ENCODE data around the gene DBNDD1. TPM values are rescaled to one million over a fixed set of nuclear protein-coding genes. Genes with fewer than 3 reads are reported as not detected.
A peak's percentile ranks its signal among the peaks of the same experiment; 100 is the strongest.
"Not testable (repeated sequence)": the region's sequence is repeated elsewhere in the genome, so short reads cannot be mapped to it uniquely, and the experiment has no call there.

Gene DBNDD1, protein sequence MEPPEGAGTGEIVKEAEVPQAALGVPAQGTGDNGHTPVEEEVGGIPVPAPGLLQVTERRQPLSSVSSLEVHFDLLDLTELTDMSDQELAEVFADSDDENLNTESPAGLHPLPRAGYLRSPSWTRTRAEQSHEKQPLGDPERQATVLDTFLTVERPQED
- under 1 TPM; 0.60 to 0.67 TPM for total RNA-seq

- Mint-ChIP-seq H3K4me1 (ENCODE audit: low read depth) (peaks cover 15% of the 10 kb centered on the region), H3K9me3 (peaks cover 2% of the 10 kb centered on the region), H3K27ac (no peak within 1 kb of the TSS), H3K27me3 (ENCODE audit: low read depth) (peaks cover 3% of the 10 kb centered on the region), H3K36me3 (ENCODE audit: low read depth) (peaks cover 2% of the 10 kb centered on the region), H3K4me3 (peak within 1 kb of the TSS; percentile 70)
- CTCF ChIA-PET, result interaction anchor here (1.2 kb wide), 1 partner anchor 10 kb away, joined by 3 read pairs; no protein-coding TSS in a partner anchor
- no peak for DNase-seq
- intact Hi-C loops (cut with micrococcal nuclease), result loop anchor here (2.0 kb wide), 1 partner anchor 92 kb away; no protein-coding TSS in a partner anchor
These were observed at the start of gene DBNDD1 for GRCh38 chr16:90018652-90019542. TSS of gene DBNDD1 (minus strand) at chr16:90019456. CDS start at chr16:90019341, 115 bp downstream.

- Mint-ChIP-seq H3K4me1 (ENCODE audit: low read depth) (peaks cover 2% of the 10 kb centered on the region), H3K36me3 (ENCODE audit: low read depth) (no peaks in the 10 kb centered on the region), H3K9me3 (no peaks in the 10 kb centered on the region), H3K27ac (no peak overlapping the region), H3K27me3 (ENCODE audit: low read depth) (no peaks in the 10 kb centered on the region), H3K4me3 (no peak overlapping the region)
- CTCF ChIA-PET, result no interaction called here
- no peak for DNase-seq
- intact Hi-C loops (cut with micrococcal nuclease), result no loop called here
These were observed 42.2 kb upstream of the DBNDD1 start for GRCh38 chr16:90061437-90061836.

DNA sequence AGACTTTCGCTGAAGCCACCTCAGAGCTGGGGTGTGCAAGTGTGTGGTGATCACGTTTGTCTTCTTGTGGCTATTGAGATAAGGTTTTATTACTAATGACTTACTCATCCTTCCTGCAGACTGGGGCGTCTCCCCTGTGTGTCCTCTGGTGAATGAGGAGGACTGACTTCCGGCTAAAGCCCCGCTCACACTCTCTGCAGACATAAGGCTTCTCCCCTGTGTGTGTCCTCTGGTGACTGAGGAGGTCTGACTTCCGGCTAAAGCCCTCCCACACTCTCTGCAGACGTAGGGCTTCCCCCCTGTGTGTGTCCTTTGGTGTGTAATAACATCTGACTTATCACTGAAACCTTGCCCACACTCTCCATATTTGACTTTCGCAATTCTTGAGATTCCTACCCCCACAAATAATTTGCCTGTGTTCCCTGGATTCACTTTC is 38.5 kb upstream of the DBNDD1 start:
- peaks cover 1% of the 10 kb centered on the region for H3K36me3 Mint-ChIP-seq (ENCODE audit: low read depth)
- no peak for DNase-seq

DNA sequence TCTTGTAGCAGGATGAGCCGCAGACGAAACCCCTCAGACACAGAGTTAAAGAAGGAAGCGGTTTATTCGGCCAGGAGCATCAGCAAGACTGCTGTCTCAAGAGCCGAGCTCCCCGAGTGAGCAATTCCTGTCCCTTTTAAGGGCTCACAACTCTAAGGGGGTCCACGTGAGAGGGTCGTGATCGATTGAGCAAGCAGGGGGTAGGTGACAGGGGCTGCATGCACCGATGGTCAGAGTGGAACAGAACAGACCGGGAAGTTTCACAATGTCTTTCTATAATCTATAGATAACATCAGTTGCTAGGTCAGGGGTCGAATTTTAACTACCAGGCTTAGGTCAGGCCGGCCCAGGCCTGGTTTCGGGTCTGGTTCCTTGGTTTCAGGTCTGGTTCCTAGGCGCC is 37.3 kb upstream of the DBNDD1 start:
- H3K4me1 Mint-ChIP-seq (ENCODE audit: low read depth); H3K36me3 Mint-ChIP-seq (ENCODE audit: low read depth); H3K4me3 Mint-ChIP-seq; H3K27ac Mint-ChIP-seq; CTCF ChIA-PET; DNase-seq; intact Hi-C loops (cut with micrococcal nuclease); H3K27me3 Mint-ChIP-seq (ENCODE audit: low read depth): not testable (repeated sequence)
- H3K9me3 Mint-ChIP-seq, result peaks cover 17% of the 10 kb centered on the region

More for the DNA sequence above, 38.5 kb upstream of the DBNDD1 start:
- Mint-ChIP-seq H3K27me3 (ENCODE audit: low read depth) (peaks cover 2% of the 10 kb centered on the region), H3K4me1 (ENCODE audit: low read depth) (peaks cover 2% of the 10 kb centered on the region), H3K9me3 (peaks cover 17% of the 10 kb centered on the region), H3K4me3 (no peak overlapping the region), H3K27ac (no peak overlapping the region)
- CTCF ChIA-PET, result no interaction called here
- intact Hi-C loops (cut with micrococcal nuclease), result no loop called here

- Mint-ChIP-seq H3K9me3 (peaks cover 17% of the 10 kb centered on the region), H3K36me3 (ENCODE audit: low read depth) (peaks cover 1% of the 10 kb centered on the region), H3K4me3 (no peak overlapping the region), H3K27me3 (ENCODE audit: low read depth) (peaks cover 2% of the 10 kb centered on the region), H3K4me1 (ENCODE audit: low read depth) (peaks cover 2% of the 10 kb centered on the region), H3K27ac (no peak overlapping the region)
- DNase-seq, result no peak
- intact Hi-C loops (cut with micrococcal nuclease), result no loop called here
- CTCF ChIA-PET, result interaction anchor here (1.9 kb wide), 1 partner anchor 27 kb away, joined by 4 read pairs; no protein-coding TSS in a partner anchor
These were observed 36.1 kb upstream of the DBNDD1 start for GRCh38 chr16:90055371-90055770.

- peaks cover 2% of the 10 kb centered on the region for H3K27me3 Mint-ChIP-seq (ENCODE audit: low read depth)
- H3K36me3 Mint-ChIP-seq (ENCODE audit: low read depth), result peaks cover 1% of the 10 kb centered on the region
- CTCF ChIA-PET, result interaction anchor here (1.9 kb wide), 1 partner anchor 28 kb away, joined by 4 read pairs; no protein-coding TSS in a partner anchor
- intact Hi-C loops (cut with micrococcal nuclease), result no loop called here
- DNase-seq, result no peak
- H3K27ac Mint-ChIP-seq, result no peak overlapping the region
- peaks cover 17% of the 10 kb centered on the region for H3K9me3 Mint-ChIP-seq
- H3K4me3 Mint-ChIP-seq, result no peak overlapping the region
- H3K4me1 Mint-ChIP-seq (ENCODE audit: low read depth), result peaks cover 2% of the 10 kb centered on the region
These were observed 35.3 kb upstream of the DBNDD1 start for GRCh38 chr16:90054554-90054953.

DNA sequence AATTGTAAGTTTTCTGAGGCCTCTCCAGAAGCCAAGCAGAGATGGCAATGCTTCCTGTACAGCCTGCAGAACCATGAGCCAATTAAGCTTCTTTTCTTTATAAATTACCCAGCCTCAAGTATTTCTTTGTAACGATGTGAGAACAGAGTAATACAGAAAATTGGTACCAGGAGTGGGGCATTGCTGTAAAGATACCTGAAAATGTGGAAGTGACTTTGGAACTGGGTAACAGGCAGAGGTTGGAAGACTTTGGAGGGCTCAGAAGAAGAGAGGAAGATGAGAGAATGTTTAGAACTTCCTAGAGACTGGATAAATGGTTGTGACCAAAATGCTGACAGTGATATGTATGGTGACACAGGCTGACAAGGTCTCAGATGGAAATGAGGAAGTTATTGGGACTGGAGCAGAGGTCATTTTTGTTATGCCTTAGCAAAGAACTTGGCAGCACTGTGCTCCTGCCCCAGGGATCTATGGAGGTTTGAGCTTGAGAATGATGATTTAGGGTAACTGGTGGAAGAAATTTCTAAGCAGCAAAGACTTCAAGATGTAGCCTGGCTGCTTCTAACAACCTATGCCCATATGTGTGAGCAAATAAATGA is 34.7 kb upstream of the DBNDD1 start:
- CTCF ChIA-PET, result interaction anchor here (0.6 to 1.9 kb wide), 2 partner anchors 19 to 28 kb away, joined by 3 to 4 read pairs; no protein-coding TSS in a partner anchor
- H3K4me1 Mint-ChIP-seq (ENCODE audit: low read depth), result peaks cover 2% of the 10 kb centered on the region
- peaks cover 17% of the 10 kb centered on the region for H3K9me3 Mint-ChIP-seq
- no peak overlapping the region for H3K4me3 Mint-ChIP-seq
- peaks cover 2% of the 10 kb centered on the region for H3K27me3 Mint-ChIP-seq (ENCODE audit: low read depth)
- DNase-seq, result no peak
- no peak overlapping the region for H3K27ac Mint-ChIP-seq
- peaks cover 1% of the 10 kb centered on the region for H3K36me3 Mint-ChIP-seq (ENCODE audit: low read depth)
- intact Hi-C loops (cut with micrococcal nuclease), result no loop called here

DNA sequence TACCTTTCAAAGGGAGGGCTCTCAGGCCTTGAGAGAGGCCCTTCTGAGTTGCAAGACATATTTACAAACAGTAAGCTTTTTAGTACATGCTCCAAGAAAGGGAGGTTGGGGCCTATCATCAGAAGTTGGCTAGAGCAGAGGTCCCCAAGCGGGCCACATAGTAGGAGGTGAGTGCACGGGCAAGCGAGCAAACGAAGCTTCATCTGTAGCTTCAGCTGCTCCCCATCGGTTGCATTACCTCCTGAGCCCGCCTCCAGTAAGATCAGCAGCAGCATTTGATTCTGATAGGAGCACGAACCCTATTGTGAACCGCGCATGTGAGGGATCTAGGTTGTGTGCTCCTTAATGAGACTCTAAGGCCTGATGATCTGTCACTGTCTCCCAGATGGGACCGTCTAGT is 31.7 kb upstream of the DBNDD1 start:
- no peak overlapping the region for H3K4me3 Mint-ChIP-seq
- H3K27ac Mint-ChIP-seq, result no peak overlapping the region
- H3K4me1 Mint-ChIP-seq (ENCODE audit: low read depth), result peaks cover 8% of the 10 kb centered on the region
- CTCF ChIA-PET, result no interaction called here
- peaks cover 9% of the 10 kb centered on the region for H3K27me3 Mint-ChIP-seq (ENCODE audit: low read depth)
- DNase-seq, result no peak
- intact Hi-C loops (cut with micrococcal nuclease), result no loop called here
- H3K9me3 Mint-ChIP-seq, result peaks cover 17% of the 10 kb centered on the region
- peaks cover 1% of the 10 kb centered on the region for H3K36me3 Mint-ChIP-seq (ENCODE audit: low read depth)

- Mint-ChIP-seq H3K4me3 (no peak overlapping the region), H3K27ac (no peak overlapping the region), H3K36me3 (ENCODE audit: low read depth) (peaks cover 1% of the 10 kb centered on the region), H3K27me3 (ENCODE audit: low read depth) (peaks cover 10% of the 10 kb centered on the region), H3K9me3 (peaks cover 7% of the 10 kb centered on the region), H3K4me1 (ENCODE audit: low read depth) (peaks cover 8% of the 10 kb centered on the region)
- CTCF ChIA-PET, result no interaction called here
- intact Hi-C loops (cut with micrococcal nuclease), result no loop called here
- DNase-seq, result no peak
These were observed 29.6 kb upstream of the DBNDD1 start for GRCh38 chr16:90048737-90049330.

GRCh38 chr16:90048347-90048722 is 29.1 kb upstream of the DBNDD1 start:
- Mint-ChIP-seq H3K4me3 (no peak overlapping the region), H3K9me3 (peaks cover 5% of the 10 kb centered on the region), H3K36me3 (ENCODE audit: low read depth) (peaks cover 3% of the 10 kb centered on the region), H3K27me3 (ENCODE audit: low read depth) (peaks cover 9% of the 10 kb centered on the region), H3K4me1 (ENCODE audit: low read depth) (peaks cover 8% of the 10 kb centered on the region), H3K27ac (no peak overlapping the region)
- intact Hi-C loops (cut with micrococcal nuclease), result no loop called here
- CTCF ChIA-PET, result no interaction called here
- DNase-seq, result no peak

GRCh38 chr16:90047714-90048346 is 28.6 kb upstream of the DBNDD1 start:
- Mint-ChIP-seq H3K27ac (no peak overlapping the region), H3K4me3 (no peak overlapping the region), H3K27me3 (ENCODE audit: low read depth) (peaks cover 9% of the 10 kb centered on the region), H3K4me1 (ENCODE audit: low read depth) (peaks cover 8% of the 10 kb centered on the region), H3K36me3 (ENCODE audit: low read depth) (peaks cover 2% of the 10 kb centered on the region), H3K9me3 (no peaks in the 10 kb centered on the region)
- no peak for DNase-seq
- CTCF ChIA-PET, result no interaction called here
- intact Hi-C loops (cut with micrococcal nuclease), result no loop called here

Data from activated naive CD4-positive, alpha-beta T cell treated with anti-CD3 and anti-CD28 coated beads for 36 hours (primary cell).